Epithelial cell of prostate (primary cell): ENCODE results near the gene GABBR1.

ENCODE experiments used
- DNase-seq: peaks from one replicate; pipeline ENCODE4 v3.0.0-alpha.2; 2011; ENCODE audit warnings: low read depth, low spot score
- H3K27ac ChIP-seq: fragments of 450-650 bp; 2 replicates; pipeline ENCODE4 v1.5.1; 2017; ENCODE audit warnings: mild to moderate bottlenecking

GABBR1 gene

GRCh38 chr6:29625337-29625930, 7.5 kb downstream of the GABBR1 start:
- H3K27ac ChIP-seq = no peak overlapping the region

GRCh38 chr6:29624520-29624961, 8.4 kb downstream of the GABBR1 start:
- DNase-seq = no peak
- no peak overlapping the region for H3K27ac ChIP-seq

More at GRCh38 chr6:29625337-29625930, 7.5 kb downstream of the GABBR1 start:
- DNase-seq = no peak

- DNase-seq = no peak
- H3K27ac ChIP-seq = no peak overlapping the region
Measured at GRCh38 chr6:29620630-29621029, 12.4 kb downstream of the GABBR1 start.

GRCh38 chr6:29619578-29620160, 13.3 kb downstream of the GABBR1 start:
- H3K27ac ChIP-seq = no peak overlapping the region
- DNase-seq = no peak

GRCh38 chr6:29617782-29618554, 15.0 kb downstream of the GABBR1 start:
- H3K27ac ChIP-seq = no peak overlapping the region
- no peak for DNase-seq

- no peak for DNase-seq
- no peak overlapping the region for H3K27ac ChIP-seq
Measured at GRCh38 chr6:29611426-29611825, 21.6 kb downstream of the GABBR1 start.

GRCh38 chr6:29610540-29610939, 22.4 kb downstream of the GABBR1 start:
- no peak overlapping the region for H3K27ac ChIP-seq
- no peak for DNase-seq

GRCh38 chr6:29608131-29608530, 24.9 kb downstream of the GABBR1 start:
- no peak for DNase-seq
- H3K27ac ChIP-seq = no peak overlapping the region

GRCh38 chr6:29603930-29604329, 29.1 kb downstream of the GABBR1 start:
- no peak overlapping the region for H3K27ac ChIP-seq
- DNase-seq = no peak

GRCh38 chr6:29603456-29603855, 29.5 kb downstream of the GABBR1 start:
- no peak for DNase-seq
- H3K27ac ChIP-seq = no peak overlapping the region

- no peak overlapping the region for H3K27ac ChIP-seq
- DNase-seq = no peak
Measured at GRCh38 chr6:29602564-29603361, 30.2 kb downstream of the GABBR1 start.

- no peak for DNase-seq
Measured at GRCh38 chr6:29598172-29598747, 34.7 kb downstream of the GABBR1 start.

GRCh38 chr6:29597184-29597583, 35.8 kb downstream of the GABBR1 start:
- DNase-seq = no peak
- H3K27ac ChIP-seq = no peak overlapping the region

More at GRCh38 chr6:29598172-29598747, 34.7 kb downstream of the GABBR1 start:
- no peak overlapping the region for H3K27ac ChIP-seq

GRCh38 chr6:29596381-29596900, 36.5 kb downstream of the GABBR1 start:
- no peak overlapping the region for H3K27ac ChIP-seq
- DNase-seq = no peak

GRCh38 chr6:29593199-29593855, 39.7 kb downstream of the GABBR1 start:
- DNase-seq = no peak
- no peak overlapping the region for H3K27ac ChIP-seq

GRCh38 chr6:29591677-29592076, 41.3 kb downstream of the GABBR1 start:
- DNase-seq = no peak
- H3K27ac ChIP-seq = no peak overlapping the region

GRCh38 chr6:29590218-29590808, 42.7 kb downstream of the GABBR1 start:
- H3K27ac ChIP-seq = no peak overlapping the region
- no peak for DNase-seq

- H3K27ac ChIP-seq = no peak overlapping the region
- DNase-seq = no peak
Measured at GRCh38 chr6:29589423-29590048, 43.4 kb downstream of the GABBR1 start.

GRCh38 chr6:29584821-29585220, 48.2 kb downstream of the GABBR1 start, which contains the start of gene OR2H2:
Gene OR2H2 (plus strand): TSS chr6:29585121. CDS start chr6:29587945, 2,824 bp downstream.
- no peak within 1 kb of the TSS for H3K27ac ChIP-seq

More at GRCh38 chr6:29584821-29585220, 48.2 kb downstream of the GABBR1 start, which contains the start of gene OR2H2:
- DNase-seq = no peak
